Vagina (tissue), 2 donors: ENCODE results near the gene RNU6-8.

Source experiments
- CTCF ChIP-seq, 3 experiments: fragments of 450-650 bp in 2 of 3; fragments of 200-600 bp in 1 of 3; sonication (generic) in 1 of 3; IDR thresholded peaks; one replicate each; pipeline ENCODE4 v1.5.1; 2017 to 2019; ENCODE audit warnings: antibody characterized with exemption in 3 of 3, mild to moderate bottlenecking in 2 of 3, moderate library complexity in 2 of 3
- POLR2A ChIP-seq, 2 donors: fragments of 450-650 bp; IDR thresholded peaks; one replicate each; pipeline ENCODE4 v1.6.1; 2017; ENCODE audit warnings: antibody characterized with exemption in 2 of 2, mild to moderate bottlenecking in 2 of 2, moderate library complexity in 2 of 2

DNA sequence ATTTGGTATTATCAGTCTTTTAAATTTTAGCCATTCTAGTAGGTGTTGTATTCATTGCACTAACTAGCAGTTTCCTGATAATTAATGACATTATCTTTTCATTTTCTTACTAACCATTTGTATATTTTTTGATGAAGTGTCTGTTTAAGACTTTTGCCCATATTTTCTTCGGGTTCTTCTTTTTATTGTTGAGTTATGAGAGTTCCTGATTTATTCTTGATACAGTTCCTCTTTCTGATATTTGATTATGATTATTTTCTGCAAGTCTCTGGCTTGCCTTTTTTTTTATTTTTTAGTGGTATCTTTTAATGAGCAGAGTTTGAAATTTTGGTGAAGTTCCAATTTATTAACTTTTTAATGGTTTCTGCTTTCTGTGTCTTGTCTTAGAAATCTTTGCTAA lies 7.4 kb downstream of the RNU6-8 start:
- TF ChIP-seq CTCF (IDR thresholded peaks at IDR 0.05) (no peak), POLR2A (IDR thresholded peaks at IDR 0.05) (no peak)
